GM19463 (cell line): ENCODE measurements around the gene FBXW10B.
"Not testable (repeated sequence)": the region's sequence is repeated elsewhere in the genome, so short reads cannot be mapped to it uniquely, and the experiment has no call there.

ENCODE experiments used
- ATAC-seq: cut with Tn5 transposase; IDR thresholded peaks from one replicate; pipeline ENCODE4 v1.9.1; 2021; ENCODE audit warnings: mild to moderate bottlenecking, moderate library complexity; ENCODE audit not compliant: unreplicated experiment

The FBXW10B gene, protein sequence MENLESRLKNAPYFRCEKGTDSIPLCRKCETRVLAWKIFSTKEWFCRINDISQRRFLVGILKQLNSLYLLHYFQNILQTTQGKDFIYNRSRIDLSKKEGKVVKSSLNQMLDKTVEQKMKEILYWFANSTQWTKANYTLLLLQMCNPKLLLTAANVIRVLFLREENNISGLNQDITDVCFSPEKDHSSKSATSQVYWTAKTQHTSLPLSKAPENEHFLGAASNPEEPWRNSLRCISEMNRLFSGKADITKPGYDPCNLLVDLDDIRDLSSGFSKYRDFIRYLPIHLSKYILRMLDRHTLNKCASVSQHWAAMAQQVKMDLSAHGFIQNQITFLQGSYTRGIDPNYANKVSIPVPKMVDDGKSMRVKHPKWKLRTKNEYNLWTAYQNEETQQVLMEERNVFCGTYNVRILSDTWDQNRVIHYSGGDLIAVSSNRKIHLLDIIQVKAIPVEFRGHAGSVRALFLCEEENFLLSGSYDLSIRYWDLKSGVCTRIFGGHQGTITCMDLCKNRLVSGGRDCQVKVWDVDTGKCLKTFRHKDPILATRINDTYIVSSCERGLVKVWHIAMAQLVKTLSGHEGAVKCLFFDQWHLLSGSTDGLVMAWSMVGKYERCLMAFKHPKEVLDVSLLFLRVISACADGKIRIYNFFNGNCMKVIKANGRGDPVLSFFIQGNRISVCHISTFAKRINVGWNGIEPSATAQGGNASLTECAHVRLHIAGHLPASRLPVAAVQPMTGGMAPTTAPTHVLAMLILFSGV

GRCh38 chr17:15619331-15620058 lies at the start of gene FBXW10B:
Gene FBXW10B (minus strand): TSS chr17:15619704. CDS start chr17:15619512, 192 bp downstream.
- ATAC-seq, result not testable (repeated sequence)

GRCh38 chr17:15663691-15664090 lies 44.2 kb upstream of the FBXW10B start:
- ATAC-seq, result no peak

GRCh38 chr17:15663176-15663575 lies 43.7 kb upstream of the FBXW10B start:
- no peak for ATAC-seq

DNA sequence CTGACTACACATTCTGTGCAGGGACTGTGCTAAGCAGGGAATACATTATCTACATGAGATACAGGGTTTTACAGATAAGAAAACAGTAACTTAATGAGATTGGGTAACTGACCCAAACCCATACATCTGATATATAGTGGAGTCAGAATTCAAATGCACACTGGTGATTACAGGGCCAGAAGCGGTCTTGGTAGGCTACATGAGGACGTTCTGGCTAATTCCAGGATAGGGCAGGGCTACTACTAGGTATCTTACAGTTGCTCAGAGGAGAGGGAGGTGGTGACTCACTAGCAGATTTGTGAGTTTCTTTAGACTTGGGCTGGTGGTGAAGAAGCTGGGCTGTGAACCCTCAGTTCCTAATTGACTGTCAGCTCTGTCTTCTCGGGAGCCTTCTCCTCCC lies 43.2 kb upstream of the FBXW10B start:
- ATAC-seq, result no peak

DNA sequence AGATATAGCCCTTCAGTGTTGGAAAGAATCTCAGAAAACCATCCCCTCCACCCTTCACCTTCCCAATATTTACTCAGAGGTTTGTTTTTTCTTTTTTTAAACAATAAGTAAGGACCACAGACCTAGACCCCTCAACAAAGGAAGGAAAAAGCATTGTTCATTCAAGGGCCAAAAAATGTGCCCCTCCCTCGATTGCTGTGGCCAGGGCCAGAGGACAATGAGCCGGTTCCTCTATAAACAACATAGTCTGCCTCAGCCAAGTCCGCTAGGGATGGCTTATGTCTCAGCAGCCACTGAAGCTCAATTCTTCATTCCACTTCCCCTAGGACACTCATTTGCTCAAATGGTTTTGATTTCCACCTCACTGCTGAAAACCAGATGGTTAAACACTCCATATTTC lies 40.6 kb upstream of the FBXW10B start:
- no peak for ATAC-seq

- ATAC-seq, result no peak
Observed at GRCh38 chr17:15659663-15660062, 40.2 kb upstream of the FBXW10B start.

- no peak for ATAC-seq
Observed at GRCh38 chr17:15659236-15659635, 39.7 kb upstream of the FBXW10B start.

- no peak for ATAC-seq
Observed at GRCh38 chr17:15658296-15658695, 38.8 kb upstream of the FBXW10B start.

GRCh38 chr17:15657868-15658267 lies 38.4 kb upstream of the FBXW10B start:
- no peak for ATAC-seq

- ATAC-seq, result no peak
Observed at GRCh38 chr17:15654886-15655561, 35.5 kb upstream of the FBXW10B start.

DNA sequence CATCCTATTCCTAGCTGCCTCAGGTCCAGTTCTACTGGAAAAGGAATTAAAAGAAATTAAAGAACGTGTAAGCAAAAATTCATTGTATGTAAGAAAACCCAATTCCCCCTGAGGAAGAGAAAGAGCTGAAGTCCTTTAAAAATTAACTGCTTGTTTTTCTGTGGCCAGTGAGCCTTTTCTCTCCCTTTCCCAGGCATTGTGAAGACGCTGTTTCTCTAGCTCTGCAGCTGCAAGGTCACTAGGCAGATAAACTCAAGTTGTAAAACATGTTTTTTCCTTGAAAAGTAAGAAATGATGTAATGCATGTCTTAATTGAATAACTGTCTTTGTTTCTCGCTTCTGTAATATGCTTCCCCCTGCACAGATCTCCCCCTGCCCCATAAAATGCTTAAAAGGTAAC lies 34.9 kb upstream of the FBXW10B start:
- not testable (repeated sequence) for ATAC-seq

DNA sequence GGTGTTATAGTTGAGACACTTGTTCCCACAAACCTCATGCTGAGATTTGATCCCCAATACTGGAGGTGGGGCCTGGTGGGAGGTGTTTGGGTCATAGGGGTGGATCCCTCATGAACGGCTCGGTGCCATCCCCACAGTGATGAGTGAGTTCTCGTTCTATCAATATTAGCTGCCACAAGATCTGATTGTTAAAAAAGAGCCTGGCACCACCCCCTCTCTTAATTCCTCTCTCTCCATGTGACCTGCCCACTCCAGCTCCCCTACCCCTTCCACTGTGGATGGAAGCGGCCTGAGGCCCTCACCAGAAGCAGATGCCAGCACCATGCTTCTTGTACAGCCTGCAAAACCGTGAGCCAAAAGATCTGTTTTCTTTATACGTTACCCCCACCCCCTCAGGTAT lies 33.5 kb upstream of the FBXW10B start:
- ATAC-seq, result no peak

DNA sequence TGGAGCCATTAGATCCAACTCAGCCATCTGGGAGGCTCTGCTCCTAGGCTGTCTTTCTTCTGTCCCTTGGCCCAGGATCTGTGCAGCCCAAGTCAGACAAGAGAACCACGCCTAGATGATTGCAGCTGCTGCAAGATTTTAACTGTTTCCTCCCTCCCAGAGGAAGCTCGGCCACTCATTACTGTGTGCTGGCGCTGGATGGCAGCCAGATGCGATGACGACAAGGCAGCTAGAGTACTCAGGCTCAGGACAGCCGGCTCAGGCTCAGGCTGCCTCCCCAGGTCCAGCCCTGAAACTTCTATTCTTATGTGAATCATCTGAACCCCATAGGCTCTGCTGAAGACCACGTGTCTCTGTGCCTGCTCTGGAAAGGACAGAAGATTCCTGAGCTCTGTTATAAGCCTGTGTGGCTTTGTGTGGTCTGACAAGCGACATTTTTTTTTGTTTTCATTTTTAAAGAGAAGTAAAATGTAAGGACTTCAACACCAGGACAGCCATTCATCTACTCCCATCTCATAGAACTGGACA lies 32.1 kb upstream of the FBXW10B start:
- peak; percentile 95 for ATAC-seq

DNA sequence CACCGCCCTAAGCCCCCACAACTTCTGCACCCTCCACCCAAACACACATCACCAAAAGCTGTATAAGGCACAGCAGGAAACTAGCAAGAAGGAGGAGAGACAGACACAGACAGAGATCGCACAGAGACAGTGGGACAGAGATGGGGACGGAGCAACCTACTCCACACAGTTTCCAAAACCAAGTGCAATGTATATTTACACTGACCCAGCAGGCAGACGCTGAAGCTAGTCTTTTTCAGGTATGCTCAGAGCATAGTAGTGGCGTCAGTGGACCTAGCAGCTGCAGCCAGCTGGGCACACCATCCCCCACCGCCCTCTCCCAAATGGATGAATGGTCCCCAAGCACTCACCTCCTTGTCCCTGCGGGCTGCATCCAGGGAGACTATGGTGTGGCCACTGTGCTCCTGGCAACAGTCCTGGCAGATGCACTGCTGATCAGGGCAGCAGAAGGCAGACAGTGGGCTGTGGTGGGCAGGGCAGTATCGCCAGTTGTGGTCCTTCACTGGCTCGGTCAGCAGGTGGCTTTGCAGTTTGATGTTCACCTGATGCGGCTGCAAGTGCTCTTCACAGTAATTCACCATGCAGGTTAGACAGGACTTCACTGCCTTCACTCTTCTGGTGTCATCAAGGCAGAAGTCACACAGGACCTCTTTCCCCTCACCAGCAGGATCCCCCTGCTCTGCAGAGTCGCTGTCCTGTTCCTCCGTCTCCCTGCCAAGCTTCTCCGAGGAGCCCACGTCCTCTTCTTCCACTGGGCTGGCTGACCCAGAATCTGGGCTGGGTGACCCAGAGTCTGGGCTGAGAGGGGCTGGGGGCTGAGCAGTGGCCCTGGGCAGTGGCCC lies 31.5 kb upstream of the FBXW10B start:
- ATAC-seq, result no peak

DNA sequence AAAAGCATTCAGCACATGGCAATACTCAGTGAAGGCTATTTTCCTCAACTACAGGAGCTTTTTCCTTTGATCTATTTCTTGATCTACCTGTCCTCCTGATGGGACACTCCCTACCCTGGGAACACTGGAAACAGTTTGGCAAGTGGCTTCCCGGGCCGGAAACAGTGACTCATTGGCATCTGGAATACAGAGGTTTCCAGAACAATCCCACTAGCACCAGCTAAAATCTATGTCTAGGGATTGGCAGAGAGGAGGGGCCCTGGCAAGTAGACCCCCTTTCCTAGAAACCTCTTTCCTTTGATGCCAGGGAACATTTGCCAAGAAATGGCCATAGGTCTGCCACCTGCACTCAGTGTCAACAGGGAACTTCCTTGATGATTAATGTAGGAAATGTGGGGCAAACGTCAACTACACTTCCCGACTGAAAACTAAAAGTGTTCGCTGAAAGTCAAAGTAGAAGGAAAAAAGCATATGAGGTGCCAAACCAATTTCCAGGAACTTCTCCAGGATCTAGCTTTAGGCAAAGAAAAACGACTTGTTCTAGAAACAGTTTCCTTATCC lies 30.4 kb upstream of the FBXW10B start:
- no peak for ATAC-seq

GRCh38 chr17:15648386-15648785 lies 28.9 kb upstream of the FBXW10B start:
- ATAC-seq, result no peak

- ATAC-seq, result peak; percentile 37
Observed at GRCh38 chr17:15645942-15646312, 26.4 kb upstream of the FBXW10B start.

GRCh38 chr17:15645099-15645941 lies 25.8 kb upstream of the FBXW10B start:
- ATAC-seq, result peak; percentile 59
